ENCODE data around the gene CCDC107. TPM values are rescaled to one million over a fixed set of nuclear protein-coding genes. Genes with fewer than 3 reads are reported as not detected.

CCDC107 gene
- total and polyA plus RNA-seq, 12 donors: 27.9 to 198 (median 40.5) TPM

DNA sequence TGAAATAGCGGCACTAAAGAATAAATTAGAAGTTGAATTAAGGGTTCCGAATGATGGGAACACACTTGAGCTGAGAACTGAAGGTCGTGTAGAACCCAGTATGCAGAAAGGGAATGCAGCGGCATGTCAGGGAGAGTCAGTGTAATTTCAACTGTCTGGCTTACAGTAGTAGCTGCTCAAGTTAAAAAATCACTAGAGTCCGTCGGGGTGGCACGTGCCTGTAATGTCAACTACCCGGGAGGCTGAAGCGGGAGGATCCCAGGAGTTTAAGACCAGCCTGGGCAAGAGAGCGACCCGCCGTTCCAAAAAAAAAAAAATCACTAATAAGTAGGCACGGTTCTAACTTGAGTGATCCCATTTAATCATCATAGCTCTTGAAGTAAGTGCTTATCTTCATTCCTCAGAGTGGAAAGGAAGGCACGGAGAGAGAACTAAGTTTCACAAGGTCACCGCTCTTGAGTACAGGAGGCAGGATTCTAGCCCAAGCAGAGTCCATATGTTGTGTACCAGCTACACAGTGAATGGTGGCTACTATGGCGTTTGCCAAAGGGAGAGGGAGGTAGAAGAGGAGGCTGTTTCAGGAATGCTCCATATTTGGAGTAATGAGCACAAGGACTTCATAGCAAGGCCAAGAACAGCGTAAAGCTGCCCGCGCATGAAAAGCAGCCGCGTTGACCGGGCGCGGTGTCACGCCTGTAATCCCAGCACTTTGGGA lies 1.1 kb upstream of the CCDC107 start:
- H3K36me3 ChIP-seq (replicated peaks in 1 of 2): peaks cover 0 to 4% of the 10 kb centered on the region in 2 donors
- DNase-seq: peak in 1 of 7 donors; percentile 49
- peaks cover 6 to 41% of the 10 kb centered on the region in 2 donors for H3K4me1 ChIP-seq (replicated peaks in 1 of 2)
- H3K27ac ChIP-seq: peak overlapping the region; percentile 80 to 97 (median 95)
- 17 to 26% (median 19%) methylated on average over 25 of the region's 25 CpGs for WGBS, 4 donors
- H3K9me3 ChIP-seq (replicated peaks in 1 of 3): no peaks in the 10 kb centered on the region
- peak overlapping the region in 1 of 4 donors; percentile 46 for H3K4me3 ChIP-seq
- no peaks in the 10 kb centered on the region for H3K27me3 ChIP-seq
- intact Hi-C loops (cut with DNase I): no loop called here
- TF ChIP-seq POLR2A (IDR thresholded peaks at IDR 0.05): no peak
- no peak for TF ChIP-seq CTCF (IDR thresholded peaks at IDR 0.05)

DNA sequence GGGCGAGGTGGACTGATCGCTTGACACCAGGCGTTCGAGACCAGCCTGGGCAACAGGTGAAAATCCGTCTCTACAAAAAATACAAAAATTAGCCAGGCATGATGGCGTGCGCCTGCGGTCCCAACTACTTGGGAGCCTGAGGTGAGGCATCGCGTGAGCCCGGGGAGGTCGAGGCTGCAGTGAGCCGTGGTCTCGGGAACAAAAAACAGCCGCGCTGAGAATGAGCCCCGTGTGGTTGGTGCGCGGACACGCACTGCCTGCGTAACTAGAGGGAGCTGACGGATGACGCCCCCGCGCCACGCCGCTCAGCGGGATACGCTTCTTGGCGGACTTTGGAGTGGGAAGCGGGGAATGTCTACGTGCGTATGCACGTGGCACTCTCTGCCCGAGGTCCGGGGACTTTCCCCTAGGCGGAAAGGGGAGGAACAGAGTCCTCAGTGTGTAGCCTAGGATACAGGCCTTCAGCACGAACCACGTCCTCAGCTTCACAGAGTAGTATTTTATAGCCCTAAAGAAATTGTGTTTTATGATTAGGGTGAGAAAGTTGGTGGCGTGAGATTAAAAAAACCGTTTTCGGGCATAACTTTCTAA lies 451 bp upstream of the CCDC107 start, which contains the start of gene RMRP:
Gene RMRP, minus strand, starts transcription at position 474 of the 591 bp plus-strand sequence.
- DNase-seq: peak; percentile 97 to 99 (median 99)
- H3K4me1 ChIP-seq (replicated peaks in 1 of 2): peaks cover 6 to 36% of the 10 kb centered on the region in 2 donors
- TF ChIP-seq CTCF (IDR thresholded peaks at IDR 0.05) (peak; percentile 9 to 80 (median 62)), POLR2A (IDR thresholded peaks at IDR 0.05) (peak in 1 of 2 donors; percentile 90)
- peaks cover 0 to 4% of the 10 kb centered on the region in 2 donors for H3K36me3 ChIP-seq (replicated peaks in 1 of 2)
- 0 to 1% (median 0%) methylated on average over 17 to 42 of the region's 42 CpGs for WGBS, 4 donors
- H3K9me3 ChIP-seq (replicated peaks in 1 of 3): no peaks in the 10 kb centered on the region
- peak within 1 kb of the TSS; percentile 53 to 82 (median 78) for H3K4me3 ChIP-seq
- peak within 1 kb of the TSS; percentile 80 to 97 (median 95) for H3K27ac ChIP-seq
- intact Hi-C loops (cut with DNase I): no loop called here
- no peaks in the 10 kb centered on the region for H3K27me3 ChIP-seq

GRCh38 chr9:35658968-35659220 lies 802 bp downstream of the CCDC107 start:
- intact Hi-C loops (cut with DNase I): no loop called here
- peak in 5 of 7 donors; percentile 64 to 80 (median 71) for DNase-seq
- Histone ChIP-seq H3K27ac (peak overlapping the region; percentile 80 to 97 (median 95)), H3K27me3 (no peaks in the 10 kb centered on the region), H3K4me3 (peak overlapping the region in 3 of 4 donors; percentile 53 to 82 (median 78)), H3K4me1 (replicated peaks in 1 of 2) (peaks cover 6 to 31% of the 10 kb centered on the region in 2 donors), H3K36me3 (replicated peaks in 1 of 2) (peaks cover 0 to 4% of the 10 kb centered on the region in 2 donors), H3K9me3 (replicated peaks in 1 of 3) (no peaks in the 10 kb centered on the region)
- 0 to 3% (median 0%) methylated on average over 2 of the region's 2 CpGs for WGBS, 4 donors
- TF ChIP-seq CTCF (IDR thresholded peaks at IDR 0.05) (no peak), POLR2A (IDR thresholded peaks at IDR 0.05) (no peak)

- Histone ChIP-seq H3K4me1 (replicated peaks in 1 of 2) (peaks cover 6 to 31% of the 10 kb centered on the region in 2 donors), H3K27ac (peak overlapping the region in 4 of 5 donors; percentile 88 to 97 (median 96)), H3K4me3 (peak overlapping the region in 1 of 4 donors; percentile 78), H3K9me3 (replicated peaks in 1 of 3) (no peaks in the 10 kb centered on the region), H3K27me3 (no peaks in the 10 kb centered on the region), H3K36me3 (replicated peaks in 1 of 2) (peaks cover 0 to 4% of the 10 kb centered on the region in 2 donors)
- intact Hi-C loops (cut with DNase I): no loop called here
- 62 to 75% (median 64%) methylated on average over 3 of the region's 3 CpGs for WGBS, 4 donors
- TF ChIP-seq POLR2A (IDR thresholded peaks at IDR 0.05): no peak
- peak in 2 of 7 donors; percentile 16 to 28 for DNase-seq
Measured at GRCh38 chr9:35659340-35659739, 1.2 kb downstream of the CCDC107 start.

Measured in adrenal gland (tissue), 12 donors.